HG02763 (cell line): ENCODE data around the gene TNFRSF25.
"Not testable (repeated sequence)": the region's sequence is repeated elsewhere in the genome, so short reads cannot be mapped to it uniquely, and the experiment has no call there.

ENCODE experiments used
- ATAC-seq: cut with Tn5 transposase; IDR thresholded peaks from one replicate; pipeline ENCODE4 v1.9.1; 2021; ENCODE audit warnings: mild to moderate bottlenecking, moderate library complexity; ENCODE audit not compliant: unreplicated experiment

TNFRSF25 gene

DNA sequence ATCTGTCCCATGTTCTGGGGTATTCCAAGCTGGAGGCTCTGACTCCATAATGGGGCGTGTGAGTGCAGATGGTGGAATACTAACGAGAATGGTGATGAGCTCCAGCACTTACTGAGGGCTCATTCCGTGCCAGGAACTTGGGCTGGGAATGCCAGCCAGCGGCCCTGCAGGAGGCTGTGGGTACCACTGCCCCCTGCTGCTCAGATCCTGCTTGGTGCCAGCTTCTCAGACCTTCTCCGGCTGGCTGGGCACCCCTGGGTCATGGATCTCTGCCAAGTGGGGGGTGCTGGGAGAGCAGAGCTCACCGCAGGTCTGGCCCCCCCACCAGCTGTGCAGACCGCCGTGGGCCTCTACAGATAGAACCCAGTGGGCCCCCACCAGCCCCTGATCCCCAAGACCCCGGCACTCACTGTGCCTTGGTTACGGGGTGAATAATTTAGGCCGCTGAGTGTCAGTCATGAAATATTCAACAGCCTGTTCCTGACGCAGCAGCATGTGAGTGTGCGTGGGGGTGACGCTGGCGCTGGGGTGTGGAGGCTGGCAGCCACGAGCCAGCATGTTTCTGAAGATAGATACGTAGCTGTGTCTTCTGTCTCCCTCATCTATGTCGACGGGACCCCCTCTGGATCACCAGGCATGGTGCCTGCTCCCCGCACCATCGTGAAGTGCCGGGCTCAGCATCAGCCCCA, 28.8 kb downstream of the TNFRSF25 start:
- ATAC-seq: not testable (repeated sequence)

- ATAC-seq: not testable (repeated sequence)
Observed at GRCh38 chr1:6436277-6436676, 29.7 kb downstream of the TNFRSF25 start.

GRCh38 chr1:6435547-6435946, 30.4 kb downstream of the TNFRSF25 start:
- ATAC-seq: no peak

DNA sequence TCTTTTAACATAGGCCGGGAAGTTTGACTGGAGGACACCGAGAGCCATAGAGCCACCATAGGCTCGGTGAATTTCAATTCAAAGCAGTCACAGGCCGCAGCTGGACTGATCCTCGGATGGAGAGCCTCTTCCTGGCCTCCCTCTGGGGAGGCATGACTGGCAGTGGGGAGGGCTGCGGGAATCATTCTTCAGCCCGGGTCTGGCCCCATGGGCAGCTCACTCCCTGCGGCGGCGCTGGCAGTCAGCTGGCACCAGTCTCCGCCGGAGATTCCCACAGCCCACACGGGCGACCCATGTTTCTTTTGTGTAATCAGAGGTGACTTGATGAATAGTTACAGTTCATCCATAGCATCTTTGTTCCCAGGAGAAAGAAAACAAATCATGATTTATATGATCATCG, 30.8 kb downstream of the TNFRSF25 start:
- ATAC-seq: no peak

DNA sequence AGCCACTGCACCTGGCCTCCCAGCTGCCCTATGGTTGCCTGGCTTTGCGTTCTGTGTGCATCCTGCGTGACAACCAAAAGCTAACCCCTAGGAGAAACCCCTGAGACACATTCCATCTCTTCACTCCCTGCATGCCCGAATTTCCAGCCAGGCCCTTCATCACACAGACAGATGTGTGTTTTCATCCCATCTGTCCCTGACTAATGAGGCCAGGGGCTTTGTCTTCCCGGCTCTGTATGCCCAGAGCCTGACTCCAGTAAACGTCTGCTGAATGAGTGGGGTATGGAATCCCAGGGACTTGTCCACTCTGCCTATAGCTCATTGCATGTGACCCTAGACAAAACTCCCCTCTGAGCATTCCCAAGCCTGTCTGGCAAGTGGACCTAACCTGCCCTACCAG, 31.8 kb downstream of the TNFRSF25 start:
- ATAC-seq: no peak

DNA sequence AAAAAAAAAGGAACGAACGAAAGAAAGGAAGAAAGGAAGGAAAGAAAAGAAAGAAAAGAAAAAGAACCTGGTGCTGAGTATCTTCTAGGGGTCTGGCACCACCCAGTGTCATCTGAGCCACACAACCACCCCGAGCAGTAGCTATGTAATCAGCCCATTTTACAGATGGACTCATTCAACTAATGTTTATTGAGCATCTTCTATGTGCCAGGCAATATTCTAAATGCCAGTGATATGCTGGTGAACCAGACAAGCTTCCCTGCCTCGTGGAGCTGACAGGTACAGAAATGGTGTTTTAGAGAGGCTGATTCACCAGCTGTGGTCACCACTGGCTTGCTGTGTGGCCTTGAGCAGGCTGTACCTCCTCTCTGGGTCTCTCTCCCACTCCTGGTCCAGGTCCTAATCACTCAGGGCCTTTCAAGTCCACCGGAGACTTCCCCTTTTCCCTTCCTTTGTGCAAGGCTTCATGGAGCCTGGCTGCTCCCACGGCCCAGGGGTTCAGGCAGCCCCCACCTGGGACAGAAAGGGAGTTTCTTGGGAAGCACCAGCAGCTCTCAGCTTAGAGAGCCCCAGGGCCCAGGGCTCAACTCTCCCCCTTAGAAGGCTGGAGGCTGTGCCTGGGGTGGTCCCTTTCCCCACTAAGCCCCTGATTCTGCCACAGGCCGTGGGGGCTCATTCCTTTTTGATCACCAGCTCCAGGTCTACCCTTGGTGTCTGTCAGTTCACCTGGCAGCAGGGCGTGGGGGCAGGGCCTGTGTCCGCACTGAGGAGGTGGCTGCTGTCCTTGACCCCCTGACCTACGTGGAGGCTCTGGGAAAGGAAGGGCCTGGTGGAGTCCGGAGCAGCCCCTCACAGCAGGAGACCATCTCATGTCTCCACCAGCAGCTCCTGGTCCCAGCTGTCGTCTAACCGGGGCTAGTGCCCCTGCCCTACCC, 34.1 kb downstream of the TNFRSF25 start:
- not testable (repeated sequence) for ATAC-seq

DNA sequence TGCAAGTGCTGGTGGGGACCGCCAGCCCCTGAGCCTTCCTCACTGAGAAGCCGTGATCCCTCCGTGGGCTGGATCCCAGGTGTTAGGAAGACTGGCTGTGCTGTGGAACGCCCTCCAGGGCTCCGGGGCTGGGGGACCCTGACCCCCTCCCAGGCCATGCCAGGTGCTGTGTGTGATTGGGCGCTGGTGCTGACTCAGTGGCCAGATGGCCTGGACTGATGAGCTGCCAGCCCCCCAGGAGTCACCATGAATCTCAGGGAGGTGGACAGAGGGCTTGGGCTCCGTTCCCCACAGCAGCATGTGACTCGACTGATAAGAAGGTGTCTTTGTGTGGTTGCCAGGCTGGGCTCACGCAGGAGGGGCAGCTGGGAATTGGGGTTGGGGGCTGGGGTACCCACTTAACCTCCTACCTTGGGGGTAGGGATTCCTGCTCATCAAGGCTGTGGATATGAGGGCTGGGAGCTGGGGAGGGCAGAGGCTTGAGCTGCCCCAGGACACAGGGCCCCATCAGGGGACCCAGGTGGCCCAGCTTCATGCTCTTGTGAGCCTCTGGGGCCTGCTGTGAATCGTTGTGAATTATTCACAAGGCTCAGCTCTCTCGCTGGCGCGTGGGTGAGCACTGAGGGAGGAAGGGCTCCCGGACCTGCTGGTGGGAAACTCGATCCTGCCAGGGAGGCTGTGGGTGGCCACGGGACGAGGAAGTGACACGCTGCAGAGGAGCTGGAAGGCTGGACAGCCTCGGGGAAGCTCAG, 36.1 kb downstream of the TNFRSF25 start:
- ATAC-seq: not testable (repeated sequence)

GRCh38 chr1:6428453-6428852, 37.5 kb downstream of the TNFRSF25 start:
- not testable (repeated sequence) for ATAC-seq

GRCh38 chr1:6427441-6428390, 38.3 kb downstream of the TNFRSF25 start:
- ATAC-seq: no peak

GRCh38 chr1:6426972-6427350, 39.0 kb downstream of the TNFRSF25 start:
- ATAC-seq: no peak

DNA sequence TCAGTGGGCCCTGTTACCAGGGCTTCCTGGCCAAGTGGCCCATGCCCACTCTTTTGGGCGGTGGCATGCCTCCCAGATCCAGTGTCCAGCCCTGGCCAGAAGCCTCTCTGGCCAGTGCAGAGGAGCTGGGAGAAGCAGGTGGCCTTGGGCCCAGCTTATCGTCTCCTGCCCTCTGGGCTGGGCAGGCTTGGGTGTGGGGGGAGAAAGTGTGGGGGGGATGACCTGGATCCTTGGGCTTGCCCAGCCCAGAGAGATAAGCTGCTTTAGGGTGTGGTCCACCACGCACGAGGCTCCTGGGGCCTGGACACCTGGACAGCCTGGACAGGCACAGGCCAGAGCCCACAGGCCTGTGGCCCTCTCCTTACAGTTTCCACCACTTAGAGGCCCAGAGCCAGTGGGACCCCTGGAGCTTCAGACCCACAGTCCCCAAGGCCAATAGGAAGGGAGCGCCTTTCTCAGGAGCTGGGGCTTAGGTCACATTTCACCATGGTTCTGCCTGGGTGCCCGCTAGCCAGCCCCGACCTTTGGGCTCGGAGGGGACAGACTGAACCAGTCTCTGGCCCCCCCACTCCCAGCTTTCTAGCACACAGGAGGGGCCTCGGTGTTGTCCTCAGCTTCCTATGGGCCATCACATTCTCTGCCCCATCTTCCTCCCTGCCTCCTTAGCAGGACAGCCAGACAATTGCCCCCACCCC, 39.5 kb downstream of the TNFRSF25 start:
- no peak for ATAC-seq

GRCh38 chr1:6425658-6426057, 40.3 kb downstream of the TNFRSF25 start:
- ATAC-seq: no peak

- no peak for ATAC-seq
Observed at GRCh38 chr1:6424619-6425593, 41.1 kb downstream of the TNFRSF25 start, which contains the start of gene ESPN. TSS of gene ESPN (plus strand) at chr1:6424776. CDS start at chr1:6424956, 180 bp downstream.

- no peak for ATAC-seq
Observed at GRCh38 chr1:6424000-6424565, 41.9 kb downstream of the TNFRSF25 start.

- no peak for ATAC-seq
Observed at GRCh38 chr1:6423321-6423999, 42.5 kb downstream of the TNFRSF25 start.

DNA sequence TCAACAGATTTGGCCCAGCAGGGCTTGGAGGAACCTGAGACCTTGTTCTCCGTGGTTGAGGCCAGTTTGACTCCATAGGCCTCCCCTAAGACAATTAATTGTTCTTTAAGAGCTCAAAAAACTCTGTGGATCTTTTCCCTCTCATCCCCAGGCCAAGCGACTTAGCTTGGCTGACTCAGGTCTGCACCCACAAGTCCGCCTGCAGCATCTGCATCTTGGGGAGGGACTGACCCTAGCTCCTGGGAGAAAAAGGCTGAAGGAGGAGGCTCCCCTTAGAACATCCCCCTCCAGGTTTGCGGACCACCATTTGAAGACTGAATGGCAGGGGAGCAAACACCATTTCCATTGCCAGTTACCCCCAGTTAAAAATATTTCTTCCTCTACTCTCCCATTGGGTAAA, 44.7 kb downstream of the TNFRSF25 start:
- ATAC-seq: no peak

- no peak for ATAC-seq
Observed at GRCh38 chr1:6420454-6421042, 45.4 kb downstream of the TNFRSF25 start.
